ENCODE results near the gene ANG. TPM values are rescaled to one million over a fixed set of nuclear protein-coding genes. Genes with fewer than 3 reads are reported as not detected.
A peak's percentile ranks its signal among the peaks of the same experiment; 100 is the strongest.

The ANG gene
- total RNA-seq, 1 donor from 2014 or later: 2.4 TPM

DNA sequence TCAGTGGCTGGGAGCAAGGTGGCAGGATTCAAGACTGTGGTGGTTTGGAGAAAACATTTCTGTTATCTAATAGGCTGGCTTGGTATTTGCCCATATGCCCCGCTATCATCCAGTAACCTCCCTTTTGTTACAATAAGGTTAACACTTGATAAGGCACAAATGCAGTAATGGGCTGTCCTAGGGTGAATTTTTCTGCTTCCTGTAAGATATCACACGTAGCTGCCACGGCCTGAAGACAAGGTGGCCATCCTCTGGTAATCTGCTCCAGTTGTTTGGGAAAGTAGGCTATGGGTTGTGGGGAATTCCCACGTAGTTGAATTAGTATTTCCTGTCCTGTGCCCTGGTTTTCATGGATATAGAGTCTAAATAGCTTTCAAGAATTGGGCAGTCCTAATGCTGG is 23.1 kb downstream of the ANG start:
- TF ChIP-seq, protein P1, sequence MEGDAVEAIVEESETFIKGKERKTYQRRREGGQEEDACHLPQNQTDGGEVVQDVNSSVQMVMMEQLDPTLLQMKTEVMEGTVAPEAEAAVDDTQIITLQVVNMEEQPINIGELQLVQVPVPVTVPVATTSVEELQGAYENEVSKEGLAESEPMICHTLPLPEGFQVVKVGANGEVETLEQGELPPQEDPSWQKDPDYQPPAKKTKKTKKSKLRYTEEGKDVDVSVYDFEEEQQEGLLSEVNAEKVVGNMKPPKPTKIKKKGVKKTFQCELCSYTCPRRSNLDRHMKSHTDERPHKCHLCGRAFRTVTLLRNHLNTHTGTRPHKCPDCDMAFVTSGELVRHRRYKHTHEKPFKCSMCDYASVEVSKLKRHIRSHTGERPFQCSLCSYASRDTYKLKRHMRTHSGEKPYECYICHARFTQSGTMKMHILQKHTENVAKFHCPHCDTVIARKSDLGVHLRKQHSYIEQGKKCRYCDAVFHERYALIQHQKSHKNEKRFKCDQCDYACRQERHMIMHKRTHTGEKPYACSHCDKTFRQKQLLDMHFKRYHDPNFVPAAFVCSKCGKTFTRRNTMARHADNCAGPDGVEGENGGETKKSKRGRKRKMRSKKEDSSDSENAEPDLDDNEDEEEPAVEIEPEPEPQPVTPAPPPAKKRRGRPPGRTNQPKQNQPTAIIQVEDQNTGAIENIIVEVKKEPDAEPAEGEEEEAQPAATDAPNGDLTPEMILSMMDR (IDR thresholded peaks at IDR 0.05; ENCODE audit: insufficient read depth, low read length, severe bottlenecking): no peak
- FAIRE-seq (no peak), DNase-seq (ENCODE audit: low read depth) (no peak)
- H3K36me3 ChIP-seq (ENCODE audit: control insufficient read depth, insufficient read depth, low read length): no peaks in the 10 kb centered on the region
- no peak overlapping the region for H3K4me3 ChIP-seq (ENCODE audit: low read depth, low read length)
- H3K27me3 ChIP-seq (ENCODE audit: control insufficient read depth, insufficient read depth, low read length): no peaks in the 10 kb centered on the region

DNA sequence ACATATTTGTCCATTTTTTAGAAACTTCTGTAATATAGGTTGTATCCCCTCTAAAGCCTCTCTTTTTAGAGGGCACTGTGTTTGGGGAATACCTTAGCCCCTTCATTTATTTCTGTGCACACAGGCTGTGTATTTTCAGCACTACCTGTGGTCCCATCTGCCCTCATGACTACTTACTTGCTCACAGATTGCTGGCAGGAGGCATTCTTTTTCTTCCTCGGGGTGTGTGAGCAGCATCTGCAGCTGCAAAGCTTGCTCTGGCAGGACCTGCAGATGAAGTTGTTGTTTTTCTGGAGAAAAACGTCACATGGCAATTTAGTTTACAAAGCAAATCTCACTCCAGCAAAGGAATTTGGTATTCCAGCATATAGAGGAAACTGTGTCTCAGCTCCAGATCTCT is 24.3 kb downstream of the ANG start:
- no peak overlapping the region for H3K4me3 ChIP-seq (ENCODE audit: low read depth, low read length)

DNA sequence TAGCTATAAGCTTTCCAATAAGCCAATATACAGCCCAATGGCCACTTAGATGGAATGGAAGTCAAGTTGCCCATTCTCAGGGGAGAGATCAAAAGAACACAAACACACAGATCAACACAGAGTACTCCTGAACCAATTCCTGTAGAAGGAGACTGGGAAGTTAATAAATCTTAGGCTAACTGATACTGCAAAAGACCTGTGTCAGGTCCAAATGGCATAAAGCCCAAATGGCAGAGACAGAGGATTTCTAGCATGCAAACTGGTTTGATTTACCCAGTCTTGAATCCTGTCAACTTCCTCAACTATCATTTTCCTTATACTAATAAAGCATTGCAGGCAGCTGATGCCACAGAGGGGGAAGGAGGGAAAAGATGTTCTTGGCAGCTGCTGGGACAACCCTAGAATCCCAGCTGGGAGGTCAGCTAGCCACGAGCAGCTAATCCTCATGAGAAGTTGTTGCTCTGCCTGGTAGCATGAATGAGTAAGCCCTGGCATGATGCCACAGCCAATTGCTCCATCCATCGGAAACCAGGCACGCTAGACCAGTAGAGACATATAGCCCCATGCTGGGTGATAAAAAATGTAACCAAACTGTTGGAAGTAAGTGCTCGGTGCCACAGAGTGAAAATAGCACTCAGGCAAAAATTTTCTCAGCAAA is 26.2 kb downstream of the ANG start:
- no peaks in the 10 kb centered on the region for H3K27me3 ChIP-seq (ENCODE audit: control insufficient read depth, insufficient read depth, low read length)
- no peak overlapping the region for H3K4me3 ChIP-seq (ENCODE audit: low read depth, low read length)
- no peaks in the 10 kb centered on the region for H3K36me3 ChIP-seq (ENCODE audit: control insufficient read depth, insufficient read depth, low read length)
- DNase-seq (ENCODE audit: low read depth) (peak; percentile 88), FAIRE-seq (peak; percentile 60)
- TF ChIP-seq, protein P1 (IDR thresholded peaks at IDR 0.05; ENCODE audit: insufficient read depth, low read length, severe bottlenecking): no peak

More for the DNA sequence above, 24.3 kb downstream of the ANG start:
- DNase-seq (ENCODE audit: low read depth) (peak; percentile 54), FAIRE-seq (no peak)
- H3K36me3 ChIP-seq (ENCODE audit: control insufficient read depth, insufficient read depth, low read length): no peaks in the 10 kb centered on the region
- no peaks in the 10 kb centered on the region for H3K27me3 ChIP-seq (ENCODE audit: control insufficient read depth, insufficient read depth, low read length)
- TF ChIP-seq, protein P1 (IDR thresholded peaks at IDR 0.05; ENCODE audit: insufficient read depth, low read length, severe bottlenecking): no peak

DNA sequence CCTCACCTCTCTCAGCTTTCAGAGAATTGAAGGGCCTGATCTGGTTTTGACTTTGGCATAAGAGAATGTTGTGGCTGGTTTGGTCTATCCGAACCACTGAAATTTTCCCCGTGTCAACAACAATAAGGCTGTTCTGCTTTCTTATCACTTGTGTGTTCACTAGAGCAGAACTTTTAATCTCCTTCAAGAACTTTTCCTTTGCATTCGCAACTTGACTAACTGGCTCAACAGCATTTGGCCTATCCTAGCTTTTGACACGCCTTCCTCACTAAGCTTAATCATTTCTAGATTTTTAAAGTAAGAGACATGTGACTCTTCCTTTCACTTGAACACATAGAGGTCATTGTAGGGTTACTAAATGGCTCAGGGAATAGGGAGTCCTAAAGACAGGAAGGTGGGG is 31.2 kb downstream of the ANG start:
- DNase-seq (ENCODE audit: low read depth): peak; percentile 67
- no peak for FAIRE-seq
- Histone ChIP-seq H3K36me3 (ENCODE audit: control insufficient read depth, insufficient read depth, low read length) (no peaks in the 10 kb centered on the region), H3K4me3 (ENCODE audit: low read depth, low read length) (no peak overlapping the region), H3K27me3 (ENCODE audit: control insufficient read depth, insufficient read depth, low read length) (no peaks in the 10 kb centered on the region)
- TF ChIP-seq, protein P1 (IDR thresholded peaks at IDR 0.05; ENCODE audit: insufficient read depth, low read length, severe bottlenecking): no peak

DNA sequence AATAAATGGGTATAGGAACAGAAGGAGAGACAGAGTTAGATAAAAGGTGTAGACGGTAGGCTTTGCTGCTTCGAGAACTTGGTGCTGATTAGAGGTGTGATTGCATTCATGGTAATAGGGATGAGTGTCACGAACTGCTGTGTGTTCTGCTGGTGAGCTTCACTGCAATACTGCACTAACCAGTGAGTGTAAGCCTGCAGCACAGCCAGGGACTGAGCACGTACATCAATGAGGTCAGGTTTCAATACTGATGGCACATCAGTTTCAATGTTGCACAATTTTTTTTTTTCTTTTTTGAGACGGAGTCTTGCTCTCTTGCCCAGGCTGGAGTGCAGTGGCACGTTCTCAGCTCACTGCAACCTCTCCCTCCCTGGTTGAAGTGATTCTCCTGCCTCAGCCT is 32.2 kb downstream of the ANG start:
- no peak for FAIRE-seq

More for the DNA sequence above, 32.2 kb downstream of the ANG start:
- Histone ChIP-seq H3K4me3 (ENCODE audit: low read depth, low read length) (no peak overlapping the region), H3K27me3 (ENCODE audit: control insufficient read depth, insufficient read depth, low read length) (no peaks in the 10 kb centered on the region), H3K36me3 (ENCODE audit: control insufficient read depth, insufficient read depth, low read length) (no peaks in the 10 kb centered on the region)
- DNase-seq (ENCODE audit: low read depth): no peak
- TF ChIP-seq, protein P1 (IDR thresholded peaks at IDR 0.05; ENCODE audit: insufficient read depth, low read length, severe bottlenecking): no peak

Data from bronchial epithelial cell (primary cell).